ENCODE measurements around the gene CLMN. TPM values are rescaled to one million over a fixed set of nuclear protein-coding genes. Genes with fewer than 3 reads are reported as not detected.
"Not testable (repeated sequence)": the region's sequence is repeated elsewhere in the genome, so short reads cannot be mapped to it uniquely, and the experiment has no call there.

The CLMN gene
- total RNA-seq, 2 donors from 2014 or later, result 3.4 to 4.0 TPM

- DNase-seq (ENCODE audit: low spot score), result no peak
- no peaks in the 10 kb centered on the region for H3K9me3 ChIP-seq
- no peak overlapping the region for H3K4me3 ChIP-seq
- no peaks in the 10 kb centered on the region for H3K27me3 ChIP-seq
- H3K36me3 ChIP-seq, result no peaks in the 10 kb centered on the region
- H3K4me1 ChIP-seq, result peaks cover 0 to 23% of the 10 kb centered on the region in 2 donors
- TF ChIP-seq CTCF (IDR thresholded peaks at IDR 0.05), result no peak
- H3K27ac ChIP-seq, result no peak overlapping the region
These were observed 30.9 kb downstream of the CLMN start for GRCh38 chr14:95288672-95289322.

DNA sequence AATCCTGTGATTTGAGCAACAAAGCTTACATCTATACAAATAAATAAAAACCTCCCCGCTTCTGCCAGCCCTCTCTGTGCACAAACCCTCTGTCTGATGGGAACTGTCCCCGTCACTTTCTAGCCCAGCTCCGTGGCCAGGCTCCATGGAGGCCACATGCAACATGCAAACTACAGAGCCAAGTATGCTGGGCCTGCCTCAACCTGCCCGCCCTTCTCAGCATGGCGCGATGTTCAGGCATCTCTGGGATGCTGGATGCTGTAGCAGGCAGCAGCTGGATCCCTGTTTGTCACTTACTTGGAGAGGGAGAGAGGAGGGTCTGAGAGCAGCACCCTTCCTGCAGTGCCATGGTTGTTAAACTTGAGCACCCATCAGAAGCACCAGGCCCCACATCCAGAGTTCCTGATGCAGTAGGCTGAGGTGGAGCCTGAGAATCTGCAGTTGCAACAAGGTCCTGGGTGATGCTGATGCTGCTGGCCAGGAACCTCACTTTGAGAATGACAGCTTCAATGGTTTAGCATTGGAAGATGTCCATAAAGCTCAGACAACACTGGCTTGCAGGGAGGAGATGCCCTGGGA is 32.4 kb downstream of the CLMN start:
- TF ChIP-seq CTCF (IDR thresholded peaks at IDR 0.05), result no peak
- no peaks in the 10 kb centered on the region for H3K27me3 ChIP-seq
- H3K4me1 ChIP-seq, result peaks cover 0 to 23% of the 10 kb centered on the region in 2 donors
- no peak for DNase-seq (ENCODE audit: low spot score)
- no peak overlapping the region for H3K4me3 ChIP-seq
- H3K36me3 ChIP-seq, result no peaks in the 10 kb centered on the region
- H3K27ac ChIP-seq, result no peak overlapping the region
- no peaks in the 10 kb centered on the region for H3K9me3 ChIP-seq

- no peak overlapping the region for H3K27ac ChIP-seq
- H3K27me3 ChIP-seq, result no peaks in the 10 kb centered on the region
- no peaks in the 10 kb centered on the region for H3K9me3 ChIP-seq
- H3K4me3 ChIP-seq, result no peak overlapping the region
- TF ChIP-seq CTCF (IDR thresholded peaks at IDR 0.05), result no peak
- H3K4me1 ChIP-seq, result peaks cover 0 to 18% of the 10 kb centered on the region in 2 donors
- H3K36me3 ChIP-seq, result no peaks in the 10 kb centered on the region
- DNase-seq (ENCODE audit: low spot score), result no peak
These were observed 33.1 kb downstream of the CLMN start for GRCh38 chr14:95286645-95287044.

GRCh38 chr14:95285566-95285965 is 34.1 kb downstream of the CLMN start:
- no peak for DNase-seq (ENCODE audit: low spot score)
- no peak for TF ChIP-seq CTCF (IDR thresholded peaks at IDR 0.05)

DNA sequence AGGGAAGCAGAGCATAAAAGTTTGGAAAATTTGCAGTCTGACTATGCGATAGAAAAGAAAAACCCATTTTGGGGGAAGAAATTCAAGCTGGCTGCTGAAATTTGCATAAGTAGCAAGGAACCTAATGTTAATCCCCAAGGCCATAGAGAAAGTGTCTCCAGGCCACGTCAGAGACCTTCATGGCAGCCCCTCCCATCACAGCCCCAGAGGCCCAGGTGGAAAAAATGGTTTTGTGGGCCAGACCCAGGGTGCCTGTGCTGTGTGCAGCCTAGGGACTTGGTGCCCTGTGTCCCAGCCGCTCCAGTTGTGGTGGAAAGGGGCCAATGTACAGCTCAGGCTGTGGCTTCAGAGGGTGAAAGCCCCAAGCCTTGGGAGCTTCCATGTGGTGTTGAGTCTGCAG is 35.9 kb downstream of the CLMN start:
- H3K27me3 ChIP-seq; H3K4me3 ChIP-seq; H3K27ac ChIP-seq; DNase-seq (ENCODE audit: low spot score); H3K36me3 ChIP-seq; H3K4me1 ChIP-seq; H3K9me3 ChIP-seq: not testable (repeated sequence)

More at GRCh38 chr14:95285566-95285965, 34.1 kb downstream of the CLMN start:
- Histone ChIP-seq H3K36me3 (no peaks in the 10 kb centered on the region), H3K4me1 (peaks cover 0 to 8% of the 10 kb centered on the region in 2 donors), H3K4me3 (no peak overlapping the region), H3K27me3 (no peaks in the 10 kb centered on the region), H3K9me3 (no peaks in the 10 kb centered on the region), H3K27ac (no peak overlapping the region)

GRCh38 chr14:95282986-95283380 is 36.7 kb downstream of the CLMN start:
- not testable (repeated sequence) for H3K4me1 ChIP-seq; H3K27me3 ChIP-seq; DNase-seq (ENCODE audit: low spot score); H3K36me3 ChIP-seq; H3K4me3 ChIP-seq; H3K9me3 ChIP-seq
- peak overlapping the region in 1 of 2 donors; percentile 31 for H3K27ac ChIP-seq

Measured in right atrium auricular region (tissue), 2 donors.